NOMO-1 treated with DMSO at 0.1 percent for 48 hours (cell line): ENCODE measurements around the gene DTX2.
"Not testable (repeated sequence)": the region's sequence is repeated elsewhere in the genome, so short reads cannot be mapped to it uniquely, and the experiment has no call there.

Experiments
- DNase-seq: peaks from one replicate; lab custom pipeline; 2025; ENCODE audit not compliant: unreplicated experiment; lab: John Stamatoyannopoulos, UW

Gene DTX2

DNA sequence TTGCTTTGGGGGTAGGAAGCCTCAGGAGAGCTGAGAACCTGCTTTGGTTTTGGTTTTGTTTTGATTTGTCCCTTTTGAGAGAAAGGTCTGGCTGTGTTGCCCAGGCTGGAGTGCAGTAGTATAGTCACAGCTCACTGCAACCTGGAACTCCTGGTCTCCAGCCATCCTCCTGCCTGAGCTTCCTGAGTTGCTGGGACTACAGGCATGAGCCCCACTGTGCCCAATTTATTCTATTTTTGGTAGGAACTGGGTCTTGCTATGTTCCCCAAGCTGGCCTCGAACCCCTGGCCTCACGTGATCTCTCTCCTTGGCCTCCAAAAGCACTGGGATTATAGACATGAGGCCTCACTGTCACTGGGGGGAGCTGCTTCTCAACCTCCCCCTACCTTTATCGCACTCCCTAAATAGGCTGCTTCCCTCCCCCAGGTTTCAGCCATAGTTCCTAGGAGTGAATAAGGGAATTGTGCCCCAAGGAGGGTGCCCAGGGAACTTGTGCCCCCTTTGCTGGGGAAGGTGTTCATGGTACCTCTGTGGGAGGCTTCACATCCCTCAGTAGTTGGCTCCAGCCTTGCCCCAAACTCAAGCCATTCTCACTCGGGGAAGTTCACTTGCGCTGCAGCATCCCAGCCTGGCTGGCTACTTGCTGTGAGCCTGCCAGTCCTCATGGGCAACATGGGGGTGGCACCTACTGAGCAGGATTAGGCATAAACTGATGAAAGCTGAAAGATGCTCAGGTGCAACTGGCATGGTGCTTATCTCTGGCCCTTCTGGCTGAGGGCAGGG is 18.7 kb upstream of the DTX2 start:
- not testable (repeated sequence) for DNase-seq

DNA sequence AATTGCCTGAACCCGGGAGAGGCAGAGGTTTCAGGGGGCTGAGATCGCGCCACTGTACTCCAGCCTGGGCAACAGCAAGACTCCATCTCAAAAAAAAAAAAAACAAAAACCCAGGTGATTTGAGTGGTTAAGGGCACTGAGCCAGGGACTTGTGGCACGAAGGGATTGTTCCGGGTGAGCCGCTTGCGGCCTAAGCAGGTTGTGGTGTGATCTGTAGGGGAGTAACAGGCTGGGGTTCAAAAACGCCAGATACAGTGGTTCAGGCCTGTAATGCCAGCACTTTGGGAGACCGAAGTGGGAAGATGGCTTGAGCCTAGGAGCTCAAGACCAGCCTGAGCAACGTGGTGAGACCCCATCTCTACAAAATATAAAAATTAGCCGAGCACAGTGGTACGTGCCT is 17.7 kb upstream of the DTX2 start:
- not testable (repeated sequence) for DNase-seq

DNA sequence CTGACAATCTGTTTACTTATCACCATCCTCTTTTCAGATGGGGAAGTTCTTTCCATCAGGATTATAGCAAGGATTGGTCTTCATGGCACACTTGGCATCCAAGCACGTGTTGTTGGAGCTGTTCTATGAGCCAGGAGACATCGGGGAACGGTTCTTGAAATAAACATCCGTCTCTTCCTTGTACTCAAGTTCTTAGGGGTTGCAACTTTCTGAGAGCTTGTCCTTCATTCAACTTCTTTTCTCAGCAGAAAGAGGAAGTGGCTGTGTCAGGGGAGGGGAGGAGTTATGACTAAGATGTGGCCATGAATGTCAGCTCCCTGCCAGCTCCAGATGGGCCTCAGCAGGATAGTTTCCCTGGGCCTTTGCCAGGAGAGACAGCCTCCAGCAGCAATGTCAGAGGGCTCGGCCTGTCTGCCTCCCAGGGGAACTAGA is 15.9 kb upstream of the DTX2 start:
- DNase-seq, result peak; percentile 81

DNA sequence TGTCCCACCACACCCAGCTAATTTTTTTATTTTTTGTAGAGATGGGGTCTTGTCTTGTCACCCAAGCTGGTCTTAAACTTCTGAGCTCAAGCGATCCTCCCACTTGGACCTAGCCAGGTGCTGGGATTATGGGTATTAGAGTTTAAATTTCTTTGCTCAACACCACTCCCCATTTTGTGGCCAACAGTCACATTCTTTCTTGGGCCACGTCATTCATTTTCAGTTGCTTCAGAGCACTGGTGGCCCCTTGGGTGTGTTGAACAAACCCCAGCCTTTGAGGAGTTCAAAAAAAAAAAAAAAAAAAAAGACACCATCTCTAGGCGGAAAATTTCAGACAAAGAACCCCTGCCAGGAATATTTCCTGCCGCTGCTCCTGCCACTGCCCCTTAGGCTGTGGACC is 4.5 kb upstream of the DTX2 start:
- not testable (repeated sequence) for DNase-seq

DNA sequence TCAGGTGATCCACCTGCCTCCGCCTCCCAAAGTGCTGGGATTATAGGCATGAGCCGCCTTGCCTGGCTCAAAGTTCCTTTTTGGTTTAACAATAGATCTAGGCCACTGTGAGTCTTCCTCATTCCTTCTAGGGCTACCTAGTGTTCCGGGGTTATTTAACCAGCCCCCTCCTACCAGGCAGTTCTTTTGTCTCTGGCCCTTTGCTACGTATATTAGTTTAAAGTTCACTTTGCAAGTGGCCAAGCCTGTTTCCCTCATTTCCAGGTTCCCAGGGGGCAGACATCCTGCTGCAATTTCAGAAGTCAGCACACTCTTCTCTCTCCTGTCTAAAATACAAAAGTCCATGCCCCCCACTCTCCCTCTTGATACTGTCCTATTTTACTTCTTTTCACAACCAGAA is 3.0 kb upstream of the DTX2 start:
- not testable (repeated sequence) for DNase-seq

DNA sequence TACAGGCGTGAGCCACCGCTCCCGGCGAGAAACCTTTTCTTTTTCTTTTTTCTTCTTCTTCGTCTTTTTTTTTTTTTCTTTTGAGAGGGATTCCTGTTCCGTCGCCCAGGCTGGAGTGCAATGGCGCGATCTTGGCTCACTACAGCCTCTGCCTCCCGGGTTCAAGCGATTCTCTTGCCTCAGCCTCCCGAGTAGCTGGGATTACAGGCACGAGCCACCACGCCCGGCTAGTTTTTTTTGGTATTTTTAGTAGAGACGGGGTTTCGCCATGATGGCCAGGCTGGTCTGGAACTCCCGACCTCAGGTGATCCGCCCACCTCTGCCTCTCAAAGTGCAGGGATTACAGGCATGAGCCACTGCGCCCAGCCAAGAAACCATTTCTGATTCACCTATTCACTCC is 742 bp upstream of the DTX2 start:
- DNase-seq, result not testable (repeated sequence)

DNA sequence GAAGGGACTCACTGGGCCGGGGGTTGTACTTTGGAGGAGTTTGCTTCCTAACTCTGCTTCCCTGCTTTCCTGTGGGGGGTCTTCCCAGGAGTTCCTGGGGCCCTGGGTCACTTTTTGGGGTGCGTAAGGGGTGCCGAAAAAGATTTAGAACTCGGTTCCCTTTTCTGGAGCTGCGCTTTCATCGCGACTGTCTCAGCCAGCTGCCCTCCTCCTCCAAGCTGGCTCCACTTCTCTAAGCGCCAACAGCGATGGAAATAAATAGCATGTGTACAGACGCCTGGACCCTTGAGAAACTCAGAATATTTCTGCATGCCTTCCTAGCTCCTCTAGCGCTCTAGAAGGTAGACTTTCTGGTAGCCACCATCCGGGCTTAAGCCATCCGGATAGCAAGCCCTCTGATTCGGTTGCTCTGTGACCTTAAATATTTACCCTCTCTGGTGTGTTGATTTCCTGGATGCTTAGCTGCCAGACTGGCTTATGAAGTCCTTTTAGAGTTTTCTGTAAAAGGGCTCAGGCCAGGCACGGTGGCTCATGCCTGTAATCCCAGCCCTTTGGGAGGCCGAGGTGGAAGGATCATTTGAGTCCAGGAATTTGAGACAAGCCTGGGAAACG is 868 bp downstream of the DTX2 start:
- not testable (repeated sequence) for DNase-seq

DNA sequence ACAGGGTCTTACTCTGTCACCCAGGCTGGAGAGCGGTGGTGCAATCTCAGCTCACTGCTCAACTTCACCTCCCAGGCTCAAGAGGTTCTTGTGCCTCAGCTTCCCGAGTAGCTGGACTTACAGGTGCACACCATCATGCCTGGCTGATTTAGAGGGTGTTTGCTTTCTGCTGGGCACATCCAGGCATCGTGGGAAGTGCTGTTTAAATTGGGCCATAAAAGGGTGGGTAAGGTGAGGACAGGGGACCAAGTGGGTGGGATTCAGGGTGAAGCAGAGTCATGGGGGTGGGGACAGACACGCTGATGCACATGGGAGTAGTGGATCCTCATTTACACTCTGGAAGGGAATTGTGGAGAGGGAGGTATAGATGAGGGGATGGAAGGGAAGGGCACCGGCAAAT is 3.5 kb downstream of the DTX2 start:
- DNase-seq, result not testable (repeated sequence)

DNA sequence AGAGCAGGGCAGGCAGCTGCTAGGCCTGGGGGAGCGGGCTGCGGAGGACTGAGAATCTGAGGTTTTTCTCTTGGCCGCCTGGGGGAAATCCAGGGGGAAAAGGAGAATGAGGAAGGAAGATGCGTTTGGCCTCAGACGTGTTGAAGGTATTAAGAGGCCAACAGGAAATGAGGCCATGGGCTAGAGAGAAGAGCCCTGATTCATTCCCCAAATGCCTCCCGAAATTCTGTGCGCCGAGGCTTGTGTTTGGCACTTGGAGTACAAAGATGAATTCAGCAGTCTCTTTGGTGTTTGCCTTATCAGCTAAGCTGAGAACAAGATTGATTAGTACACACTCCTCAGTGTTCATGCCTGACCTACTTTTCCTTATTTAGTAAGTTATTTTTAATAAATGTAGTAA is 4.4 kb downstream of the DTX2 start:
- not testable (repeated sequence) for DNase-seq

DNA sequence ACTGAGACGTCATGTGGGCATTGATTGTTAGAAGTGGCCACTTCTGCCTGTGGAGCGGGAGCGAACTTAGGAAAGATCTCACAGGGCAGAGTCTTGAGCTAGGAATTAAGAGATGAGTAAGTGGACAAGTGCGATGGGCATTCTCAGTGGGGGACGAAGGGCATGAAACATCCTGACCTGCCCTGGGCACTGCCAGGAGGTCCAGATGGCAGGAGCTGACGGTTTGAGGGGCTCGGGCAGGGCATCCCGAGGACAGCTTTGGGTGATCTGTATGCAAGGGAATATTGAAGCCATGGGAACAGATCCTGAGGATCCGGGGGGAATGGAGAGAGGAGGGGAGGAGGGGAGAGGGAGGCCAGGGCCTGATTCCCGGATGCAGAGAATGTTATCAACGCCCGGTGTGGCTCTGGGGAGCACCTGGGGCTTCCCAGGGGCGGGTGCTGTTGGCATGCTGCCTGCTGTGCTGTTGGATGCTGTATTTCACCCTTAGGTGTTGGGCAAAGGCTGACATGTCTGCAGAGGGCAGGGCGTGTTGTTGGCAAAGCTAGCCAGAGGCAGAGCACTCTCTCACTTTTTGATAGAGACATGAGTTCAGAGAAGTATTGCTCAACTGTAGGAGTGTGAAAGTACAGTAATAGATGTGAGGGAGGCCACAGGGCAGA is 6.4 kb downstream of the DTX2 start:
- DNase-seq, result not testable (repeated sequence)

DNA sequence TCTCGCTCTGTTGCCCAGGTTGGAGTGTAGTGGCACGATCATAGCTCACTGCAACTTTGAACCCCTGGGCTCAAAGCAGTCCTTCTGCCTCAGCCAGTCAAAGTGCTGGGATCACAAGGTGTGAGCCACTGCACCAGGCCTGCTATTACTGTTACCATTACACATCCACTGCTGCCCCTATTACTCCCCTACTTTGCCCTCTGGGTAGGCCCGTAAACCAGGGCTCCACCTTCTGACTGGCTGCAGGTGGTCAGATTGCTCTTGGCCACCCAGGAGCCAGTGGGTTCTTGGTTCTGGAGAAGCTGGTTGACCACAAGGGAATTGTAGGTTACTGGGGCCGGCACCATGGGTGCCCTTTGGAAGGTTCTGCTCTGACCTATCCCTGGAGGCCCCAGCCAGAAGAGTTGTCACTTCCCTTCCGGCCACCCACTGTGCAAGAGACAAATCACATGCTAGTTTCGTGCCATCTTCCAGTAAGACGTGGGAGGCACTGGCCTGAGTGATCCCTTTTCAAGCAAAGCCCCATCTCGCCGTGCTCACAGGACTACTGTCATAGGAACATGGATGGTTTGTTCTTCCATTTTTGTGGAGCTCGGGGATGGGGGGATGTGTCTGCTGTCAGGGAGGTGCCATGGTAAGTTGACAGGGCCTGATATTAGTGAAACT is 10.2 kb downstream of the DTX2 start:
- not testable (repeated sequence) for DNase-seq

DNA sequence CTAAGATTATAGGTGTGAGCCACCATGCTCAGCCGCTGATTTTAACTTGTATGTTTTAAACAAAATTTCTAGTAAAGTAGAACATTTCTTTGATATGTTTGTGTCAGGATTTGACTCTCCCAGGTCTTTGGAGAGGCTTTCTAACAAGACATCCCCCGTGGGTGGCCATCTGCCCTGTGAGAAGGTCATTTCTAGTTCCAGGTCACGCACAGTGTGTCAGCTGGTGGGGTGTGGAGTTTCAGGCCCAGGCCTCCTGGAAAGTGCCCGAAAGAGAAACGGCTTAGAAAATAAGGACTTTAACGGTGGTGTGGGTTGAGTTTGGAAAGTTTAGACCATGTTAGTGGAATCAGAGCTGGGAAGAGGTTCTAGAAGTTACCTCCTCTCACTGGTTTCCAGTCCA is 11.6 kb downstream of the DTX2 start:
- DNase-seq, result not testable (repeated sequence)

DNA sequence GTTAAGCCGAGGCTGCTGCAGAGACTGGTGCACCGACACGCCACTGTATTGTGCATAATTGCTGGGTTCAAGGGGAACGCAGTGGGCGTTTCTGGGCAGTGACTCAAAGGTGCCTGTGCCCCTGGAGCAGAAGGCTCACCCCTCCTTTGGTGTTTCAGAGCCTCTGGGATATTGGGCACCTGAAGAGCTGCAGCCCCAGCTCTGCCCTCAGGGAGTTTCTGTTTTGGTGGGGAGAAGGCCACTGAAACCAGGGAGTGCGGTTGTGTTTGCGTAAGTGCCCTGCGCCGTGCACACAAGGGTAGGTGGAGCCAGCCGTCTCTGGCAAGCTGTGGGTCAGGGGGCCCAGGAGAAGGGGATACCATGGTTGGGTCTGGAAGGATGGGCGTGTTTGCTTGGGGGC is 14.8 kb downstream of the DTX2 start:
- DNase-seq, result not testable (repeated sequence)

DNA sequence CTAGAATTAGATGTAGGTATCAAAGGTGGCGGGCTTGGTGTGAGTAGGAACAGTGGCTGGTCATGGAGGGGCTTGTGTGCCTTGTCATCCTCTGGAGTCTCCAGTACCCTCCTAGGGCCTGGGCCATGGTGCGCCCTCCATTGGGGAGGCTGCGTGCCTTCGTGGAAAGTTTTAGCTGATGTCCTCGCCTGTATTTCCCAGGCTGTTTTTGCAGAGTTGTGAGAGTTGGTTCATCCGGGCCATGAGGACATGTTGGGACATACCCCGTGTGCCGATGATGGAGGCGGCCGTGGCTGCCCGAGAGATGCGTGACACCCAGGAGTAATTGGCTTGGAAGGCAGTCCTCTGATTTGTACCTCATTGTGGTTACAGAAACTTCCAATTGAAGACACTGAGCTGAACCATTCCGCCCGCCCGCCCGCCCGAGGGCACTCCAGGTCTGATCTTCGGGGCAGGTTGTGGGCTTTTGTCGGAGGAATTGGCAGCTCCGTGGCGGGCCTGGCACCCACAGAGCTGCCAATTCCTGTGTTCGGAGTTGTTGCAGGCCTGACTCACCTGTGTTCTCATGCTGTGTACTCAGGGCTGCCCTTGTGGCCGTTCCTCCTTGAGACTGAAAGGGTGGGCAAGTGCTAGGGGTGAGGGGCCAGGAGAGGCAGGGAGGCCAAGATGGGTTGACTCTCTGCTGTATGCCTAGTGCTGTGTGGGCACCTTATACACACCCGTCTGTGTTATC is 15.4 kb downstream of the DTX2 start:
- not testable (repeated sequence) for DNase-seq

DNA sequence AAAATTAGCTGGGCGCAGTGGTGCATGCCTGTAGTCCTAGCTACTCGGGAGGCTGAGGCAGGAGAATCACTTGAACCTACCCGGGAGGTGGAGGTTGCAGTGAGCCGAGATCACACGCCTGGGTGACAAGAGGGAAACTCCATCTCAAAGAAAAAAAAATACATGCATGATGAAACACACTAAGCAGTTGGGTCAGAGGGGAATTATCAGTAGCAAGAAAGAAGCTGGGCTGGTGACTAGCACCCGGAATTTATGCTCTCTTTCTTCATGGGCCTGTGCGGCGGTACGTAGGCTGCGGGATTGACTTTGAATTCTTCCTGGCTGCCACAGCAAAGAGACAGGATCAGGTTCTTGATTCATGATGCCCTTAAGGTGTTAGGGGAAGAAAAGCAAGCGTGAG is 18.1 kb downstream of the DTX2 start:
- DNase-seq, result not testable (repeated sequence)

DNA sequence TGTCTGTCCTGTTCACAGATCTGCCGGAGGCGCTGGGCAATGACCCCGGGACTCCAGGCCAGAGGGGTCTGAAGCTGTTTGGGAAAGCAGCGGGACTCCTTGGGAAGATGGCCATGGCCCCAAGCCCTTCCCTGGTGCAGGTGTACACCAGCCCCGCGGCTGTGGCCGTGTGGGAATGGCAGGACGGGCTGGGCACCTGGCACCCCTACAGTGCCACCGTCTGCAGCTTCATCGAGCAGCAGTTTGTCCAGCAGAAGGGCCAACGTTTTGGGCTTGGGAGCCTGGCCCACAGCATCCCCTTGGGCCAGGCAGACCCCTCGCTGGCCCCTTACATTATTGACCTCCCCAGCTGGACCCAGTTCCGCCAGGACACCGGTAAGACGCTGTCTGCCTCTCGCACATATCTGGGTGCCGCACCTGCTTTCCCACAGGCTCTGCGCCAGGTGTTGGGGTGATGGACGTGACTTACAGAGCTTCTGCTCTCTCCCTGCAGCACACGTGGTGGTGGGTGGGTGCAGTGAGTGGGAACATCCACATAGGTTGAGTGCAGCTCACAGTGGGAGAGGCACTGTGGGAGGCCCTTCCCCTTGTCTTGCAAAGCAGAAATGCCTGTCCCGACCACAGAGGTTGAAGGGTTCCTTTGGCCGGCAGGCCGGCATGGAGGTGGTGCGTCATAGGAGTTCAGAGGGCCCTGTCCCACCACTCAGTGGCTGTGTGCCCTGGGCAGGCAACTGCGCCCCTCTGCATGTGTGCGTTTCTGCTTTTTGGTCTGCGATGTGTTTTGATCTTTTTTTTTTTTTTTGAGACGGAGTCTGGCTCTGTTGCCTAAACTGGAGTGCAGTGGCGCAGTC is 19.1 kb downstream of the DTX2 start:
- not testable (repeated sequence) for DNase-seq

DNA sequence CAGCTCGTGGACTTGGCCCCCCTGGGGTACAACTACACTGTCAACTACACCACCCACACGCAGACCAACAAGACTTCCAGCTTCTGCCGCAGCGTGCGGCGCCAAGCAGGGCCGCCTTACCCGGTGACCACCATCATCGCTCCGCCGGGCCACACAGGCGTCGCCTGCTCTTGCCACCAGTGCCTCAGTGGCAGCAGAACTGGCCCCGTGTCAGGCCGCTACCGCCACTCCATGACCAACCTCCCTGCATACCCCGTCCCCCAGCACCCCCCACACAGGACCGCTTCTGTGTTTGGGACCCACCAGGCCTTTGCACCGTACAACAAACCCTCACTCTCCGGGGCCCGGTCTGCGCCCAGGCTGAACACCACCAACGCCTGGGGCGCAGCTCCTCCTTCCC is 21.2 kb downstream of the DTX2 start:
- DNase-seq, result not testable (repeated sequence)

DNA sequence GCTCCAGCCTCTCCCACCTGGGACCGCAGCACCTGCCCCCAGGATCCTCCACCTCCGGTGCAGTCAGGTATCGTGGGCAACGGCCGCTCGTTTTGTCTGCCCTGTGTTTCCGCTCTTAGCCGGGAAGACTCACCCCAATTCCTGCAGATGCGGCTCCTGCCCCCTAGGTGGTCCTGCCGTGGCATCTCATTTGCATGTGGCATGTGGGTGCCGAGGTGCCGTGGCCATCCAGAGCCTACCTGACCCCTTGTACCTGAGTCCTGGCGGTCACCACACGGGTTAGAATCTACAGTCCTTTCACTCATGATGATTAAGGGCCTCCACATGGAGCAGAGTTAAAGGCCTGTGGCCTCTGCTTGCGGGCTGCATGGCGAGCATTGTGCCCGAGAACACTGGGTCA is 21.6 kb downstream of the DTX2 start:
- not testable (repeated sequence) for DNase-seq

DNA sequence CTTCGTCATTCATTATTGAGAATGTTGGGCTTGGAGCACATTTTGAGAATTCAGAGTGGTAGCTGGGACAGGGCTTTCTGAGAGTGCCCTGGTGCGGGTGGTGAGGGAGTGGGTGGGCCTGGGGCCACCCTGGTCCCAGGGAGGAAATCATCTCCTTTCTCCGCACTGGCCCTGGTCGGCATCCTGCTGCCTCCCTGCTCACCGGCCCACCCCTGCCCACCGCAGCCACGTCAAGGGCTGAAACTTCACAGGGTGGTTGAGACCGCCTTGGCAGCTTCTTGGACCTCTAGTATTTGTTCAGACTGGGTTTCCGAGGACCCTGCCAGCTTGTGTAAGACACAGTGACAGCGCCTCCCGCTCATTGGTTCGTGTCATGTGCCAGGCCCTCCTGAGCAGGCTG is 22.9 kb downstream of the DTX2 start:
- not testable (repeated sequence) for DNase-seq
